GM19023 (cell line): Measurements from ENCODE around the gene C2orf15.
"Not testable (repeated sequence)": the region's sequence is repeated elsewhere in the genome, so short reads cannot be mapped to it uniquely, and the experiment has no call there.

Source experiments
- ATAC-seq: cut with Tn5 transposase; IDR thresholded peaks from one replicate; pipeline ENCODE4 v1.9.1; 2021; ENCODE audit warnings: mild to moderate bottlenecking, moderate library complexity; ENCODE audit not compliant: unreplicated experiment

Gene C2orf15

DNA sequence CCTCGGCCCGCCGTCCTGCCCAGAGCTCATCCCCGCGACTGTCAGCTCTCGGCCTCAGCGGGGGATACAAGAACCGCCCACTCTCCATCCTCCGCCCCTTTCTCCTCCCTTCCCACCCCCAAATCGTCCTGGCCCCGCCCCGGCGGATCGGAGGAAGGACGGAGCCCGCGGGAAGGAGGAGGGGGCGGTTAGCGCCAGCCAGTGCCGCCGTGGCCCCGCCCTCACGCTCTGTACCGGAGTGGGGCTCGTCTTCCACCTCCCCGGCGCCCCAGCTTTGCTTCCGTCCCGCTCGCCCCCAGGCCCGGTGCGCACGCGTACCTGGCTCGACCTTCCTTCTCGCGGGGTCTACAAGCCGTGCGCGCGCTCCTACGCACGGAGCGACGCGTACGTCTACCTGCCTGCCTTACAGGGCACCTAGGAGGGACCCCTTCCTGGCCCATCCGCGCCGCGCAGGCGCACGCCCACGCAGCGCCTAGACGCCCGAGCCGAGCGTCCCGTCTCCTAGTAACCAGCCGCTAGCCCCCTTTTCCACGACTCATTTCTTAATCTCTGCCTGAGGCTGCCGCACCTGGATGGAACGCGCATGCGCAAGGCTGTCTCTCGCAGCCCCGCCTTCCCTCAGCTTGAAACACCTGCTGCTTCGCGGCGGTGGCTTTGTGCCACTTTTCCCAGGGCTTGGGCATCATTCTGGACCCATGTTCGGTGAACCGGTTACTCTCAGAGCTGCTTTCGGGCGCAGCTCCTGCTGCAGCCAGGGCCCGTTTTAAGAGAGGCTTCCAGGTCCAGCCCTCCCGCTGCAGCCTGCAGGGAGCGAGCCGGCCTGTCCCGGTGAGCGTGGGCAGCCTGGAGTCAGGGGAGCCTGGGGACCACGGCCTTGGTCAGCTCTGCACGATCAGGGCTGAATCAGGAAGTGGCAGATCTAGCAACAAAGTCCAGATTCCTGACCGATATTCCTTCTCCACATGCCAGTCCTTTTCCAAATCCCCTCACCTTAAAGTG is at the start of gene C2orf15:
C2orf15 (plus strand) TSS at position 598 of the 999 bp plus-strand sequence. CDS start 8,852 bp downstream, outside the sequence.
- peak; percentile 90 for ATAC-seq

DNA sequence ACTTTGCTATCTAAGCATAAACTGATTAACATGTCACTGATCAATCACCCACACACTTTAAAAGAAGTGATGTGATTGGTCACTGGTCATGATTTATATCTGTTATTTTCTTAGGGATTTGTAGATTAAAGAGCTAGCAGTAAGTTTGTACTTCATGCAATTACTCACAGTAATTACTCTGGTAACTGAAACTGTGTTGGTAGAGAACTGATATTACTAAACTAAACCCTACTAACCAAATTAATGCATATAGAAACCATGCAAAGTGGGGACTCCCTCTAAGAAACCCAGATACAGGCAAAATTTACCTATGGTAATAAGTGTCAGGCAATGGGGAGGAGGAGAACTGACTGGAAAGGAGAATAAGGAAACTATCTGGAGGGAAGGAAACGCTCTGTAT is 44.8 kb upstream of the C2orf15 start:
- no peak for ATAC-seq

- ATAC-seq, result no peak
Measured at GRCh38 chr2:99101697-99102096, 39.8 kb upstream of the C2orf15 start.

DNA sequence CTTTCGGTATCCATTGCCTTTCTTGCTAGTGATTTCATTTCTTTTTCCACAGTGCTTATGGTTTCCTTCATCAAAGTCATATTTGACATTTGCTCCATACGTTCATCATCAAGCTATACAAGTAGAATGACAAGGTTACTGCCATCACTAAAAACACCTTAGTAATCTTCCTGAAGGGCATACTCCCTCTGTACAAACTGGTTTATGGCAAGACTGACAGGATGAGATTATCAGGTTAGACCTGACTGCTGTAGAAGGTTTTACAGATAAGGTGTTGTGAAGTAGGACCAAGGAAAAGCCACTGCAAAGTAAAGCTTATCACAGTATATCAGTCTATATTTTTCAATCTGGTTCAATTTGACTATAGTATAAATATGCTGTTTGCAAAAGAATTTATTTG is 37.5 kb upstream of the C2orf15 start:
- no peak for ATAC-seq

DNA sequence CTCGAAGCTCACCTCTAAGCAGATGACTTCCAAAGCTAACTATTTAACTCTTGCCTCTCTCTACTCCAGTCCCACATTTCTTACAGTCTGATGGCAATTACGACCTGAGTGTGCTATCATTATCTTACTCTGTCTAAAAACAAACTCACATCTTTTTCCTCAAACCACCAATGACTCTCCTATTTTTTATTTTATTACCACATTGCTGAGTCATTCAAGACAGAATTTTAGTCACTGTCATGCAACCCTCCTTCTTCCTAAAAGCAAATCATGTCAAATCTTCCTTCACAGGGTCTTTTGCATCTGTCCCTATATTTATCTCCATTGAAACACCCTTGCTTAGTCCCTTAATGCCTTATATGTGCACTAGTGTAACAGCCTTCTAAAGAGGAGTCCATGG is 34.6 kb upstream of the C2orf15 start:
- no peak for ATAC-seq

DNA sequence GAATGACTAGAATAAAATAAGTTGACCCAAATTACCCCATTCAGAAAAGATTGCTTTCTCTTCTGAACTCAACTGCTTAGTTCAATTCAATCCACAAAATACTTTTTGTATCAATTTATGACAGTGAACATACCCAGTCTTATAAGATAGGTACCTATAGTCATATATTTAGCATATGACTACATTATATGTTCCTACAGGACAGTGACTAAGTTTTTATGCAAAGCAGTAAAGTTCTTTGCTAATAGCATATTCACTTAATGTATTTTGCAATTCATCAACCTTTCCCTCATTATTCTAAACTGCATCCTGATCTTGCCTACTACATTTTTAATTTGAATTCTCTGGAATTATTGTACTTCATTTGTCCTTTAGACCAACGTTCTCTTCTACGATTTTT is 30.3 kb upstream of the C2orf15 start:
- ATAC-seq, result no peak

- ATAC-seq, result no peak
Measured at GRCh38 chr2:99111945-99112344, 29.6 kb upstream of the C2orf15 start.

- ATAC-seq, result no peak
Measured at GRCh38 chr2:99112617-99113016, 28.9 kb upstream of the C2orf15 start.

- no peak for ATAC-seq
Measured at GRCh38 chr2:99127981-99128380, 13.5 kb upstream of the C2orf15 start.

- ATAC-seq, result not testable (repeated sequence)
Measured at GRCh38 chr2:99135044-99135556, 6.4 kb upstream of the C2orf15 start.

GRCh38 chr2:99139003-99139402 is 2.5 kb upstream of the C2orf15 start:
- ATAC-seq, result no peak

DNA sequence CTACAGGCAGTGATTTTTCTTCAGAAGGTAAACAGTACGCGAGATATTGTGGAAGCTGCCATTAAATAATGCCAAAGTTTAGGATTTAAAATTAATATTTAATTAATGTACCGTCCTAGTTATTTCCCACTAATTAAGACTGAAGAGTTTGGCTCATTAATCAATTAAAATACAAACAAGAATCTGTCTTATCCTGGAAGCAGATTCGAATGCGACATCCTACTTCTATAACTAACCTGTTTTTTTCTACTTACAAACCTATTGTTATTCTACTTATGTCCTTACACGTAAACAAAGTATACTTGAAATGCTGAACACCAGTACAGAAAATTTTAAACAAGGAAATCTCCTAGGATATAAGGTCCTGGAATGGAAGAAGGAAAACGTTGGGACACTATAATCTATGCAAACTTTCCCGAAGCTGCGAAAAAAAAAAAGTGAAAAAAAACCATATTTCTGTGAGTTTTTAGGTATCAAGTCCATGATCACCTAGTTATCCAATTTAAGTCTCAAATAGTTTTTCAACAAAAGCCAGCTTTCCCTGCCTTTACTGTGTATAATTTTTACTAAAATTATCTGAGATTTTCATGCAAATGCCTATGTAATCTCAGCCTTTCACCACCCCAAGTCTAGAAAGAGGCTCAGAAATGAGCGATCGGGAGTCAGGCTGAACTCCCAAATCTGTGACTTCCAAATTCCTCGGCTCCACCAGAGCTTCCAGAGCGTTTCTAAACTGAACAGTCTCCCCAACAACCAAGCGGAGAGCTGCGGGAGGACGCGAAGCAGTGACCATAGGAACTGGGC is 1.2 kb upstream of the C2orf15 start:
- ATAC-seq, result no peak

GRCh38 chr2:99140860-99141109 is 722 bp upstream of the C2orf15 start:
- no peak for ATAC-seq

GRCh38 chr2:99150706-99151105 is 9.2 kb downstream of the C2orf15 start:
- ATAC-seq, result no peak

DNA sequence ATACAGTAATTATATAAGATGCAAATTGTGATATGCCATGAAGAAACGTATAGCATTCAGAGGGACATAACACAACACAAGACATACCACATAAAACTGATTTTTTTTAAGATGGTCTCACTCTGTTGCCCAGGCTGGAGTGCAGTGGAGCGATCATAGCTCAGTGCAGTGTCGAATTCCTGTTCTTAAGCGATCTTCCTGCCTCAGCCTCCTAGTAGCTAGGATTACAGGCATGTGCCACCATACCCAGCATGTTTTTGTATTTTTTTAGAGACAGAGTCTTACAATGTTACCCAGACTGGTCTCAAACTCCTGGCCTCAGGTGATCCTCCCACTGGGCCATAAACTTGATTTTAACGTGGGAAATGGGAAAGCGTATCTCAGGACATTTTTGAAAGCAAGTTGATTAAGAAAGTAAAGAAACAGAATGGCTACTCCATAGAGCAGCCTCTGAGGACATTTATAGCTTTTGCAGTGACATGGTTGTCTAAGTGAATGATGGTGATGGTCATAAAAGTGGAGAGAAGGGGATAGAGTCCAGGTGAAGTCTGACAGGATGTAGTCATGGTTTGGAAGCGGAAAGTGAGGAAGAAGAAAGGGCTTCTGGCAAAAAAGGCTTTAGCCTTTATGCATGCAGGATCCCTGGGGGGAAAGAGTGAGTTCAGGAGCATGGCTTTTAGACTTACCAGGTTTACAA is 10.8 kb downstream of the C2orf15 start:
- no peak for ATAC-seq

DNA sequence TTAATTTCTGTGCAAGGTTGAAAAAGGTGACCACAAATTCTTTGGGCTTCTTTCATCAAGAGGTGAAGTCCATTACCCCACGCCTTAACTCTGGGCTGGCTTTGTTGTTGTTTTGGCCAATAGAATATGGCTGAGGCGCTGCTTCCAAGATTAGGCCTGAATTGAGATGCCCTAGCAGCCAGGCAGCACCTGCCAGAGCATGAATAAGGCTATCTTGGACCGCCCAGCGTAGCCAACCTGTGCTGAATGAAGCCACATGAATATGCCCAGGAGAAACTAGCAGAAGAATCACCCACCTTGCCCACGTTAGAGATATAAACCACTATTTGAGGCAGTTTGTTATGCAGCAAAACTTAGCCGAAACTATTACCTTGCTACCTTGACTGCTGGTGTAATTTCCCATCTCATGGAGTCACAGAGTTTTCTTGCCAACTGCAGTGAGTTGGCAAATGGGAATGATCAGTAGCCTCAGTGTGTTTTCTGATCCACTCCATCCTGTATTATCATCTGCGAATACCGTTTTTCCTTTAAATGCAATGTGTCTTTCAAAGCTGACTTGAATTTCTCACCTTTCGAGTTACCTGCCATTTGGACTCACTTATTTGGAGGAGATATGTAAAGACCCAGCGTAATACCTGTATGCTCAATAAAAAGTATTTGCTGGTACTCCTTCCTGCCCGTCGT is 12.6 kb downstream of the C2orf15 start:
- no peak for ATAC-seq

- peak; percentile 97 for ATAC-seq
Measured at GRCh38 chr2:99154643-99155536, 13.4 kb downstream of the C2orf15 start, which contains the start of the genes LIPT1 and TSGA10. LIPT1 (plus strand) TSS chr2:99154967; CDS start chr2:99161958, 6,991 bp downstream. TSGA10 (minus strand) TSS chr2:99154942; CDS start chr2:99109439, 45,503 bp downstream.

DNA sequence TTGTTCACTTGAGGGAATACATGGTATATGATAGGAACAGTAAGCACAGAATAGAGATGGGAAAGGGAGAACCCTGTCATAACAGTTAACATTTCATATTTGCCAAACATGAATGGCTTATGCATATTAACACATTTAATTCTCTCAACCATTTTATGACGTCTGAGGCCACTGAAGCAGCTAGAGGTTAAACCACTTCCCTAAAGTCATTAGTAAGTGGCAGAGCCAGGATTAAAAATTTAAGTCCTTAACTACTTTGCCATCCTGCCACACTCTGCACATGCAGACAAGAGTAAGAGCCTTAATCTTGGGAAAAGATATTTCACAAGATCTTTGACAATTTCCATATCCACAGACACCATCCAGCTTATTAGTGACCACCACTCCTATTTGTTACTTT is 15.4 kb downstream of the C2orf15 start:
- ATAC-seq, result no peak

DNA sequence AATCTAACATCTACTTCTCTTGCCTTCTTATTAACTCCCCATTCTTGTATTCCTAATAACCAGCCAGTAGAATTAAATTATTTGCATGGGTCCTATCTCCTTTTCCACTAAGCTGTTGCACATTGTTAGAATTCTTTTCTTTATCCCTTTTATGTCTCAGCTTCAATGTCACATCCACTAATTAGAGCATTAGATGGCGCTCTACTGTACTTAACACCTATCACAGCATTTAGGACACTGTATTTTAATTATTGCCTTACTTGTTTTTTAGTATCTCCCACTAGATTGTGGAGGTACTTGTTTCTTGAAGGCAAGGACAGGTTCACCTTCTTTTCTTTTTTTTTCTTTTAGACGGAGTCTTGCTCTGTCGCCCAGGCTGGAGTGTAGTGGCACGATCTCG is 17.1 kb downstream of the C2orf15 start:
- no peak for ATAC-seq
